ENCODE data around the gene IL12B.

DNA sequence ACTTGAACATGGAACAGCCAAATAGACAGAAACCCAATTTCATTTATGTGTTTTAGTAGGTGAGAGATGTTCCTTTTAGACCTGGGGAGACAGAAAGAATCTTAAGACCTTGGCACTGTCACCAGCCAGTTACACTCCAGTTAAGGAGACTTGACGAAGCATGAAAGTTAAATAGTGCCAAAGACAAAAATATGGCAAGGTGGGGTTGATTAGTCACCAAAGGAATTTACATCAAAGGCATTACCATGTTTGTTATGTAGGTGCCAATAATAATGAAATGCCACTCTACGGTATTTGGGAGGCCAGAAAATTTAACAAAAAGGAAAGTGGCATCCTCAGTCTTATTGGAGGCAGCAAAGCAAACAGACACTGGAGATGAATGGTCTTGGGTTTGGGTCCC is 9.2 kb upstream of the IL12B start:
- TF ChIP-seq, protein P1, sequence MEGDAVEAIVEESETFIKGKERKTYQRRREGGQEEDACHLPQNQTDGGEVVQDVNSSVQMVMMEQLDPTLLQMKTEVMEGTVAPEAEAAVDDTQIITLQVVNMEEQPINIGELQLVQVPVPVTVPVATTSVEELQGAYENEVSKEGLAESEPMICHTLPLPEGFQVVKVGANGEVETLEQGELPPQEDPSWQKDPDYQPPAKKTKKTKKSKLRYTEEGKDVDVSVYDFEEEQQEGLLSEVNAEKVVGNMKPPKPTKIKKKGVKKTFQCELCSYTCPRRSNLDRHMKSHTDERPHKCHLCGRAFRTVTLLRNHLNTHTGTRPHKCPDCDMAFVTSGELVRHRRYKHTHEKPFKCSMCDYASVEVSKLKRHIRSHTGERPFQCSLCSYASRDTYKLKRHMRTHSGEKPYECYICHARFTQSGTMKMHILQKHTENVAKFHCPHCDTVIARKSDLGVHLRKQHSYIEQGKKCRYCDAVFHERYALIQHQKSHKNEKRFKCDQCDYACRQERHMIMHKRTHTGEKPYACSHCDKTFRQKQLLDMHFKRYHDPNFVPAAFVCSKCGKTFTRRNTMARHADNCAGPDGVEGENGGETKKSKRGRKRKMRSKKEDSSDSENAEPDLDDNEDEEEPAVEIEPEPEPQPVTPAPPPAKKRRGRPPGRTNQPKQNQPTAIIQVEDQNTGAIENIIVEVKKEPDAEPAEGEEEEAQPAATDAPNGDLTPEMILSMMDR (IDR thresholded peaks at IDR 0.05; ENCODE audit: insufficient read depth, low read length, poor library complexity, severe bottlenecking), result no peak
- no peak for TF ChIP-seq EZH2phosphoT487 (conservative IDR thresholded peaks at IDR 0.05; ENCODE audit: low read length)
